Aorta (tissue), 5 donors: Measurements from ENCODE around the gene KIAA0513. TPM values are rescaled to one million over a fixed set of nuclear protein-coding genes. Genes with fewer than 3 reads are reported as not detected.

Experiments used
- ATAC-seq: fragments of 200-7000 bp; cut with Tn5 transposase; one replicate; pipeline ENCODE4 v1.9.1; 2022; ENCODE audit warnings: moderate library complexity; ENCODE audit not compliant: low FRiP score
- DNase-seq, 2 donors: peaks; one replicate each; pipeline ENCODE4 v3.0.0-alpha.2; 2020
- H3K27ac ChIP-seq, 2 donors: one replicate each; pipeline ENCODE4 v1.5.1; 2013; ENCODE audit warnings: low read length in 2 of 2, mild to moderate bottlenecking in 2 of 2, moderate library complexity in 2 of 2, control low read depth in 1 of 2, inconsistent platforms in 1 of 2, low read depth in 1 of 2
- H3K27me3 ChIP-seq, 2 donors: one replicate each; pipeline ENCODE4 v1.6.1; 2013; ENCODE audit warnings: control low read depth in 1 of 2, low read length in 1 of 2, mild to moderate bottlenecking in 1 of 2, moderate library complexity in 1 of 2; ENCODE audit not compliant: insufficient read depth in 2 of 2, control insufficient read depth in 1 of 2
- H3K36me3 ChIP-seq, 2 donors: one replicate each; pipeline ENCODE4 v1.6.1; 2013; ENCODE audit warnings: control low read depth in 1 of 2, low read length in 1 of 2, mild to moderate bottlenecking in 1 of 2; ENCODE audit not compliant: insufficient read depth in 2 of 2, control insufficient read depth in 1 of 2
- H3K4me1 ChIP-seq, 2 donors: one replicate each; pipeline ENCODE4 v1.6.1; 2013; ENCODE audit warnings: low read length in 2 of 2, control low read depth in 1 of 2, mild to moderate bottlenecking in 1 of 2, moderate library complexity in 1 of 2; ENCODE audit not compliant: insufficient read depth in 2 of 2, control insufficient read depth in 1 of 2
- H3K4me3 ChIP-seq, 2 donors: one replicate each; pipeline ENCODE4 v1.5.1; 2013; ENCODE audit warnings: low read length in 2 of 2, control low read depth in 1 of 2, mild to moderate bottlenecking in 1 of 2
- H3K9me3 ChIP-seq: one replicate; pipeline ENCODE4 v1.6.1; 2013; ENCODE audit warnings: mild to moderate bottlenecking, low read length; ENCODE audit not compliant: control insufficient read depth
- WGBS, 2 donors: extraction: QIAGEN DNeasy Blood & Tissue Kit; methylation state at CpG; one replicate each; pipeline ENCODE4 v1.1.7; 2013; 5-methylcytosine and 5-hydroxymethylcytosine counted together
- intact Hi-C, 2 donors: fragments of 100-400 bp; cut with DNase I; formaldehyde crosslinking; loops; one replicate each; pipeline versions ENCODE4 v1.14.2 to v1.15.0; 2022
- polyA plus RNA-seq, 2 donors: library from polyadenylated mRNA; stranded (reverse); fragments of 200-250 nt; gene quantifications; one replicate each; pipeline ENCODE4 v1.2.3, GENCODE V29; 2013
- total RNA-seq, 2 donors: library from RNA; stranded (reverse); fragmentation: NEBNext Ultra II Directional; extraction: Animal tissue kit (Norgen Biotek cat#: 25700); gene quantifications; one replicate each; pipeline ENCODE4 v1.2.1, GENCODE V29; 2021
- donor health status: healthy with polysubstance abuse.
- donor health status: Bipolar disorder and iron deficiency.
- donor health status: DM: no; HTN: no; CAD: no.
- donor health status: DM: no; HTN: no; CAD: no.
- donor health status: DM: yes; HTN: yes; CAD: no.

KIAA0513 gene
- total and polyA plus RNA-seq, 4 donors = 3.4 to 17.7 (median 10.3) TPM

GRCh38 chr16:85128079-85128837, 100.7 kb downstream of the KIAA0513 start:
- Histone ChIP-seq H3K27ac (no peak overlapping the region), H3K27me3 (no peaks in the 10 kb centered on the region), H3K4me3 (no peak overlapping the region), H3K36me3 (no peaks in the 10 kb centered on the region), H3K9me3 (no peaks in the 10 kb centered on the region), H3K4me1 (peaks cover 3 to 7% of the 10 kb centered on the region in 2 donors)
- WGBS, 2 donors = 86 to 99% methylated on average over 9 of the region's 9 CpGs
- intact Hi-C loops = loop anchor here in 1 of 2 donors (5.0 kb wide), 1 partner anchor 39 kb away; no protein-coding TSS in a partner anchor
- DNase-seq = no peak
- ATAC-seq = no peak

GRCh38 chr16:85129876-85130704, 102.5 kb downstream of the KIAA0513 start:
- WGBS, 2 donors = 7 to 11% methylated on average over 15 of the region's 15 CpGs
- peak overlapping the region; percentile 71 to 95 for H3K27ac ChIP-seq
- H3K36me3 ChIP-seq = no peaks in the 10 kb centered on the region
- peaks cover 3 to 7% of the 10 kb centered on the region in 2 donors for H3K4me1 ChIP-seq
- intact Hi-C loops = loop anchor here in 1 of 2 donors (5.0 kb wide), 1 partner anchor 37 kb away; no protein-coding TSS in a partner anchor
- no peaks in the 10 kb centered on the region for H3K27me3 ChIP-seq
- ATAC-seq (peak; percentile 35), DNase-seq (no peak)
- no peaks in the 10 kb centered on the region for H3K9me3 ChIP-seq
- no peak overlapping the region for H3K4me3 ChIP-seq

- ATAC-seq (peak; percentile 8), DNase-seq (no peak)
- Histone ChIP-seq H3K36me3 (no peaks in the 10 kb centered on the region), H3K4me3 (no peak overlapping the region), H3K4me1 (peaks cover 3 to 7% of the 10 kb centered on the region in 2 donors), H3K9me3 (no peaks in the 10 kb centered on the region), H3K27ac (peak overlapping the region; percentile 10 to 95), H3K27me3 (no peaks in the 10 kb centered on the region)
- 20 to 28% methylated on average over 5 of the region's 5 CpGs for whole genome bisulfite sequencing, 2 donors
- intact Hi-C loops = no loop called here
Measured at GRCh38 chr16:85130705-85131028, 103.1 kb downstream of the KIAA0513 start.

- Histone ChIP-seq H3K4me3 (no peak overlapping the region), H3K4me1 (peaks cover 3% of the 10 kb centered on the region in 2 donors), H3K27me3 (no peaks in the 10 kb centered on the region), H3K27ac (no peak overlapping the region), H3K9me3 (no peaks in the 10 kb centered on the region), H3K36me3 (no peaks in the 10 kb centered on the region)
- no peak for DNase-seq
- no peak for ATAC-seq
- 94 to 97% methylated on average over 20 of the region's 20 CpGs for WGBS, 2 donors
- intact Hi-C loops = no loop called here
Measured at GRCh38 chr16:85132456-85133289, 105.1 kb downstream of the KIAA0513 start.

GRCh38 chr16:85133290-85133599, 105.7 kb downstream of the KIAA0513 start:
- no peaks in the 10 kb centered on the region for H3K9me3 ChIP-seq
- no peak overlapping the region for H3K4me3 ChIP-seq
- intact Hi-C loops = no loop called here
- WGBS, 2 donors = 94 to 100% methylated on average over 1 of the region's 1 CpG
- no peaks in the 10 kb centered on the region for H3K36me3 ChIP-seq
- H3K27ac ChIP-seq = no peak overlapping the region
- peaks cover 3% of the 10 kb centered on the region in 2 donors for H3K4me1 ChIP-seq
- DNase-seq (no peak), ATAC-seq (no peak)
- no peaks in the 10 kb centered on the region for H3K27me3 ChIP-seq

GRCh38 chr16:85134076-85134788, 106.6 kb downstream of the KIAA0513 start:
- WGBS, 2 donors = 97 to 99% methylated on average over 17 to 19 of the region's 19 CpGs
- Histone ChIP-seq H3K27ac (no peak overlapping the region), H3K4me3 (no peak overlapping the region), H3K27me3 (no peaks in the 10 kb centered on the region), H3K4me1 (peaks cover 3% of the 10 kb centered on the region in 2 donors), H3K9me3 (no peaks in the 10 kb centered on the region), H3K36me3 (no peaks in the 10 kb centered on the region)
- intact Hi-C loops = no loop called here
- ATAC-seq = no peak
- DNase-seq = no peak

GRCh38 chr16:85134789-85135142, 107.2 kb downstream of the KIAA0513 start:
- Histone ChIP-seq H3K27ac (no peak overlapping the region), H3K9me3 (no peaks in the 10 kb centered on the region), H3K36me3 (no peaks in the 10 kb centered on the region), H3K27me3 (no peaks in the 10 kb centered on the region), H3K4me1 (peaks cover 2 to 3% of the 10 kb centered on the region in 2 donors), H3K4me3 (no peak overlapping the region)
- 90 to 93% methylated on average over 14 of the region's 14 CpGs for WGBS, 2 donors
- no peak for DNase-seq
- no peak for ATAC-seq
- intact Hi-C loops = loop anchor here in 1 of 2 donors (5.0 kb wide), 1 partner anchor 103 kb away; no protein-coding TSS in a partner anchor

GRCh38 chr16:85136213-85136701, 108.7 kb downstream of the KIAA0513 start:
- Histone ChIP-seq H3K27me3 (no peaks in the 10 kb centered on the region), H3K4me3 (no peak overlapping the region), H3K4me1 (no peaks in the 10 kb centered on the region), H3K9me3 (no peaks in the 10 kb centered on the region), H3K27ac (no peak overlapping the region), H3K36me3 (no peaks in the 10 kb centered on the region)
- intact Hi-C loops = loop anchor here in 1 of 2 donors (5.0 kb wide), 1 partner anchor 101 kb away; no protein-coding TSS in a partner anchor
- 84 to 96% methylated on average over 12 of the region's 12 CpGs for WGBS, 2 donors
- DNase-seq = peak in 1 of 2 donors; percentile 79
- ATAC-seq = peak; percentile 1
